ENCODE results near the gene TUBB3. TPM values are rescaled to one million over a fixed set of nuclear protein-coding genes. Genes with fewer than 3 reads are reported as not detected.

Gene TUBB3
- total and polyA plus RNA-seq, 2 of the 4 experiments (the other 2 are of a cell fraction) = 311 to 410 TPM

GRCh38 chr16:89964201-89964600 lies 41.1 kb downstream of the TUBB3 start:
- Histone ChIP-seq H3K9me3 (ENCODE audit: control insufficient read depth, insufficient read depth, low read length) (no peaks in the 10 kb centered on the region), H3K27ac (ENCODE audit: insufficient read depth, low read length) (no peak overlapping the region), H4K5ac (ENCODE audit: low read depth, low read length) (no peak overlapping the region), H2BK5ac (ENCODE audit: low read depth, low read length, poor library complexity, severe bottlenecking) (no peak overlapping the region), H2AFZ (replicated peaks; ENCODE audit: low read length, poor library complexity) (no peak overlapping the region), H3K36me3 (ENCODE audit: control insufficient read depth, insufficient read depth, low read length) (peaks cover 28% of the 10 kb centered on the region; the same call in 1 of the 2 replicates), H4K8ac (ENCODE audit: low read depth in 2 of 2, low read length in 2 of 2) (no peak overlapping the region), H3K27me3 (ENCODE audit: control insufficient read depth, insufficient read depth, low read length) (no peaks in the 10 kb centered on the region), H2BK15ac (ENCODE audit: low read depth, low read length) (no peak overlapping the region), H2AK9ac (replicated peaks; ENCODE audit: low read depth, low read length, poor library complexity) (no peak overlapping the region), H3K9me1 (ENCODE audit: insufficient read depth, low read length) (0 out of 2 replicates have a peak, but pooled peaks cover 3% of the 10 kb centered on the region), H3K23ac (ENCODE audit: low read depth, low read length) (no peak overlapping the region), H4K91ac (ENCODE audit: insufficient read depth, low read depth, low read length) (no peak overlapping the region), H4K20me1 (ENCODE audit: insufficient read depth, low read length) (peaks cover 4% of the 10 kb centered on the region; the same call in 1 of the 2 replicates), H3K18ac (ENCODE audit: low read depth, low read length) (no peak overlapping the region), H3K79me1 (ENCODE audit: low read depth in 1 of 2, low read length in 2 of 2) (peaks cover 0 to 7% of the 10 kb centered on the region in 2 experiments; a peak in 2 of 4 replicates), H2BK120ac (ENCODE audit: low read depth, low read length) (no peak overlapping the region), H3K4me1 (ENCODE audit: control insufficient read depth, insufficient read depth, low read length) (no peaks in the 10 kb centered on the region), H2BK20ac (ENCODE audit: low read depth, low read length) (no peak overlapping the region), H3K4me3 (ENCODE audit: insufficient read depth, low read depth, low read length) (no peak overlapping the region), H3K4ac (ENCODE audit: low read depth, low read length) (no peak overlapping the region), H3K14ac (replicated peaks; ENCODE audit: low read depth, low read length) (no peak overlapping the region), H3K56ac (ENCODE audit: extremely low read depth, insufficient read depth, low read length) (no peak overlapping the region), H2AK5ac (ENCODE audit: low read depth, low read length) (no peak overlapping the region), H3K9ac (ENCODE audit: low read depth, low read length) (no peak overlapping the region), H3K4me2 (ENCODE audit: low read depth, low read length) (no peak overlapping the region)
- in situ Hi-C loops (cut with MboI; ENCODE audit: low sequenced_read_pairs) (no loop called here), dilution Hi-C loops (cut with HindIII; ENCODE audit: low sequenced_read_pairs, unreplicated experiment) (no loop called here), intact Hi-C loops (cut with micrococcal nuclease) (no loop called here)
- ATAC-seq (ENCODE audit: low read depth) (no peak), DNase-seq (no peak)
- TF ChIP-seq MXI1 (IDR thresholded peaks at IDR 0.05; ENCODE audit: borderline replicate concordance, low read depth, low read length) (no peak), MAZ (IDR thresholded peaks at IDR 0.05; ENCODE audit: borderline replicate concordance, low read depth, low read length) (no peak)
- ChIA-PET POLR2A (ENCODE audit: unreplicated experiment) (no interaction called here), CTCF (no interaction called here)
- 89% methylated on average over 12 of the region's 25 CpGs; no CpG with 5 or more reads in 1 of the 2 experiments for WGBS, 2 experiments (ENCODE audit: extremely low coverage in 2 of 2, insufficient read length in 1 of 2)
- no TSS peak for BruUV-seq (replicated peaks)

All from IMR-90 (cell line).